Neural cell (in vitro differentiated cells): ENCODE data around the gene CFAP300. TPM values are rescaled to one million over a fixed set of nuclear protein-coding genes. Genes with fewer than 3 reads are reported as not detected.

Experiments
- polyA plus RNA-seq: library from polyadenylated mRNA; depleted of rRNA; stranded (reverse); fragments of >200 nt; gene quantifications from 2 replicates; pipeline ENCODE4 v1.2.3, GENCODE V29; 2014
- small RNA-seq, 3 experiments: library from RNA; depleted of rRNA; stranded (forward); fragments of <200 nt; gene quantifications; one replicate each; pipeline ENCODE3, GENCODE V24; 2012

CFAP300 gene
- polyA plus RNA-seq, 1 donor from 2014 or later = not detected

Small RNA genes within 50 kb of the gene (small RNA-seq; reads per million reads assigned to genes)
- gene RNA5SP535 = 0 reads per million in 3 experiments

Other genes with a start within 250 kb of the CFAP300 start
- 1.4 and 1.8 TPM in 2 replicates for gene CEP126, start 132.4 kb upstream of the CFAP300 start, polyA plus RNA-seq
- not detected in 2 replicates for gene ANGPTL5, start 130.9 kb upstream of the CFAP300 start, polyA plus RNA-seq
- gene YAP1, start 63.0 kb downstream of the CFAP300 start, polyA plus RNA-seq = 0.46 and 0.98 TPM in 2 replicates